HG03520 (cell line): ENCODE measurements around the gene SLC25A6.
"Not testable (repeated sequence)": the region's sequence is repeated elsewhere in the genome, so short reads cannot be mapped to it uniquely, and the experiment has no call there.

ENCODE experiments used
- ATAC-seq: cut with Tn5 transposase; IDR thresholded peaks from one replicate; pipeline ENCODE4 v1.9.1; 2021; ENCODE audit warnings: mild to moderate bottlenecking, moderate library complexity; ENCODE audit not compliant: unreplicated experiment

SLC25A6 gene

GRCh38 chrX:1416327-1416784, 24.4 kb upstream of the SLC25A6 start:
- no peak for ATAC-seq

GRCh38 chrX:1412551-1413161, 20.7 kb upstream of the SLC25A6 start:
- no peak for ATAC-seq

- ATAC-seq, result no peak
Measured at GRCh38 chrX:1411326-1411725, 19.4 kb upstream of the SLC25A6 start.

GRCh38 chrX:1407035-1407434, 15.1 kb upstream of the SLC25A6 start:
- no peak for ATAC-seq

- ATAC-seq, result not testable (repeated sequence)
Measured at GRCh38 chrX:1405769-1406168, 13.9 kb upstream of the SLC25A6 start.

- not testable (repeated sequence) for ATAC-seq
Measured at GRCh38 chrX:1403867-1404266, 12.0 kb upstream of the SLC25A6 start.

GRCh38 chrX:1403228-1403627, 11.3 kb upstream of the SLC25A6 start:
- ATAC-seq, result no peak

GRCh38 chrX:1401611-1402430, 9.9 kb upstream of the SLC25A6 start:
- no peak for ATAC-seq

GRCh38 chrX:1400742-1401471, 9.0 kb upstream of the SLC25A6 start:
- no peak for ATAC-seq

- ATAC-seq, result no peak
Measured at GRCh38 chrX:1400049-1400448, 8.1 kb upstream of the SLC25A6 start.

- no peak for ATAC-seq
Measured at GRCh38 chrX:1398431-1399340, 6.8 kb upstream of the SLC25A6 start.

- ATAC-seq, result no peak
Measured at GRCh38 chrX:1397441-1398270, 5.7 kb upstream of the SLC25A6 start.

- no peak for ATAC-seq
Measured at GRCh38 chrX:1397001-1397400, 5.1 kb upstream of the SLC25A6 start.

GRCh38 chrX:1395646-1396216, 3.8 kb upstream of the SLC25A6 start:
- no peak for ATAC-seq

- ATAC-seq, result no peak
Measured at GRCh38 chrX:1394731-1395501, 3.0 kb upstream of the SLC25A6 start.

GRCh38 chrX:1393871-1394615, 2.1 kb upstream of the SLC25A6 start:
- ATAC-seq, result no peak

GRCh38 chrX:1392376-1393068, 609 bp upstream of the SLC25A6 start:
- peak; percentile 20 for ATAC-seq

- ATAC-seq, result peak; percentile 29
Measured at GRCh38 chrX:1391370-1391706, 575 bp downstream of the SLC25A6 start.
